HG02884 (cell line): ENCODE measurements around the gene USP2.
A peak's percentile ranks its signal among the peaks of the same experiment; 100 is the strongest.

Experiments used
- ATAC-seq: cut with Tn5 transposase; IDR thresholded peaks from one replicate; pipeline ENCODE4 v1.9.1; 2021; ENCODE audit warnings: mild to moderate bottlenecking, moderate library complexity; ENCODE audit not compliant: unreplicated experiment

The USP2 gene

DNA sequence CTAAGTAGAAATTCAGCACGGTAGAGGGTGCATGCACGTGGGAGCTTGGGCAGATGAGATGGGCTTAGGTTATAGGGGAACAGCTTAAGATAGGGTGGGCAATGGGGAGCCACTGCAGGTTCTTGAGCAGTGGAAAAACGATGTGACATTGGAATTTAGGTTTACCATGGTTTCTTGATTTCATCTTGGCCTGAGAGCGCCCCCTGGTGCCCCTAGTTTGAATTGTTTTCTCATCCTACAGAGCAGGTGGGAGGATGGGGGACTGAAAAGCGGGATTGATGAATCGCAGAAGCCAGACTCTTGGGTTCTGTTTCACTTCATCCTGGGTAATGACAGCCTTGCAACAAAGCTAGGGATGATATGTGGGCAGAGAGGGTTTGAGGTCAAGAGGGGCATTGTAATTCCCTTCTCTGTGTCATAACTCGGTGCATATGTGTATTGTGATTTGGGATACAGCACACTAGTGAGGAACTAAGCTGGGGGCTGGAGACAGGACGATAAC, 57.9 kb downstream of the USP2 start:
- ATAC-seq: no peak

DNA sequence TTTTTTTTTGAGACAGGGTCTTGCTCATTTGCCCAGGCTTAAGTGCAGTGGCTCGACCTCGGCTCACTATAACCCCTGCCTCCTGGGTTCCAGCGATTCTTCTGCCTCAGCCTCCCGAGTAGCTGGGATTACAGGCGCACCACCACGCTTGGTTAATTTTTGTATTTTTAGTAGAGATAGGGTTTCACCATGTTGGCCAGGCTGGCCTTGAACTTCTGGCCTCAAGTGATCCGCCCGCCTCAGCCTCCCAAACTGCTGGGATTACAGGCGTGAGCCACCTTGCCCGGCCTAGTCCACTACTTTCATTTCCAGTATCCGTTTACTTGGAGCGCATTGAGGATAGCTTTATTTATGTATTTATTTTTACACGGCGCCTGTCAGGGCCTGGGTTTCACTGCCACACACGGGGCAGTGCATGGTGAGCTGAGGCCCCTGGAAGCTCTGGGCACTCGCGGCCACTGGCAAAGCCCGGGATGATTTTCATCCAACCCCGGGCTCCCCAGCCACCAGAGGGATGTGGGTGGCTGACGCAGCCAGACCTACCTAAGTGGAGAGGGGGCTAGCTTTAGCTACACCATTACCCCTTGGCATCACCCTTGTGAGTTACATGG, 58.5 kb downstream of the USP2 start:
- ATAC-seq: no peak

- no peak for ATAC-seq
These were observed 59.1 kb downstream of the USP2 start for GRCh38 chr11:119322360-119322739.

- peak; percentile 44 for ATAC-seq
These were observed 60.5 kb downstream of the USP2 start for GRCh38 chr11:119320776-119321524.

DNA sequence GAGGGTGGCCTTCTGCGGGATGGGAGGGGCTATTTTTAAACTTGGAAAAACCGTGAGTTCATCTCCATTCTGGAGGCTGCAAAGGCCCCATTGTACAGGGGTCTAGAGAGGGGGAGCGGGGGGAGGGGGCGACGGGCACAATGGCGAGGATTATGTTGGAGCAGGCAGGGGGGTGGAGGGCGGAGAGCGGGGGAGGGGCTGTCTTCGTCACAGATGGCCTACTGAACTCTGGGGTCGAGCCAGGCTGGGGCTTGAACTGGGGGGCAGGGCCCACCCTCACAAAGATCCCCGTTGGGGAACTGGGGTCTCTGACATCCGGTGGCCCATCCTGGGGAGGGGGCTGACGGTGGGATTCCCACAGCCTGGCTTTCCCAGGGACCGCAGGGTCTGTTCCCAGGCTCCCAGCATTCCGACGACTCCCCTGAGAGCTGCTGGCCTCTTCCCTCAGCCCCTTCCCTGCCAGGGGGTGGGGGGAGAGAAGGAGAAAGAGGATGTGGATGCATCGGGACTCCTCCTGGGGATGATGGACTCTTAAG, 61.2 kb downstream of the USP2 start:
- ATAC-seq: no peak

- no peak for ATAC-seq
These were observed 61.7 kb downstream of the USP2 start for GRCh38 chr11:119319700-119320239.

DNA sequence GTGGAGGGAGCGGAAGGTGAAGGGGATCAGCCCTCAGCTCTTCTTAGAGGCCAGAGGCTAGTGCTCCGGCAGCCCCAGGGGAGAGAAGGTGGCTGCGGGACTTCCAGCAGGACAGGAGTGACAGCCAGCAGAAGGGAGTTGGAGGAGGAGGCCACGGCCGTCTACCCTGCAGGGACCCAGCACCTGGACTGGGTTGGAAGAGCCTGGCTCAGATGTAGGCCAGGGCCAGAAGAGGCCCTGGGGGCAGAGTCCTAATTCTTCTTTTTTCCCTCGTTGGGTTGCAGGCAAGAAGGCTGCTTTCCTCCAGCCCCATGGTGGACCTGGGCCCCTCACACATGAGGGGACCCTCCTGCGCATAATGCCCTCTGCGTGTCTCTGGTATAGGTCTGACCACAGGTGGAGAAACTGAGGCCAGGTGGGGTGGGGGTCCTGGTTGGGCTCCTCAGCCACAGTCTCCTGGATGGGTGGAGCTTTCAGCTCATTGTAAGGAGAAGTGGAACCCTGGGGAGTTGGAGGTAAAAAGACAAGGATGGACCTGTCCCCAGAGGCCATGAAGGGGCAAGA, 62.3 kb downstream of the USP2 start:
- no peak for ATAC-seq

- ATAC-seq: no peak
These were observed 63.0 kb downstream of the USP2 start for GRCh38 chr11:119318240-119319135.

GRCh38 chr11:119317592-119318239, 63.8 kb downstream of the USP2 start:
- no peak for ATAC-seq

GRCh38 chr11:119316729-119317591, 64.5 kb downstream of the USP2 start, which contains the start of gene MCAM:
Gene MCAM (minus strand): TSS chr11:119317130. CDS start chr11:119317101, 29 bp downstream.
- no peak for ATAC-seq

GRCh38 chr11:119316016-119316728, 65.3 kb downstream of the USP2 start:
- ATAC-seq: no peak

DNA sequence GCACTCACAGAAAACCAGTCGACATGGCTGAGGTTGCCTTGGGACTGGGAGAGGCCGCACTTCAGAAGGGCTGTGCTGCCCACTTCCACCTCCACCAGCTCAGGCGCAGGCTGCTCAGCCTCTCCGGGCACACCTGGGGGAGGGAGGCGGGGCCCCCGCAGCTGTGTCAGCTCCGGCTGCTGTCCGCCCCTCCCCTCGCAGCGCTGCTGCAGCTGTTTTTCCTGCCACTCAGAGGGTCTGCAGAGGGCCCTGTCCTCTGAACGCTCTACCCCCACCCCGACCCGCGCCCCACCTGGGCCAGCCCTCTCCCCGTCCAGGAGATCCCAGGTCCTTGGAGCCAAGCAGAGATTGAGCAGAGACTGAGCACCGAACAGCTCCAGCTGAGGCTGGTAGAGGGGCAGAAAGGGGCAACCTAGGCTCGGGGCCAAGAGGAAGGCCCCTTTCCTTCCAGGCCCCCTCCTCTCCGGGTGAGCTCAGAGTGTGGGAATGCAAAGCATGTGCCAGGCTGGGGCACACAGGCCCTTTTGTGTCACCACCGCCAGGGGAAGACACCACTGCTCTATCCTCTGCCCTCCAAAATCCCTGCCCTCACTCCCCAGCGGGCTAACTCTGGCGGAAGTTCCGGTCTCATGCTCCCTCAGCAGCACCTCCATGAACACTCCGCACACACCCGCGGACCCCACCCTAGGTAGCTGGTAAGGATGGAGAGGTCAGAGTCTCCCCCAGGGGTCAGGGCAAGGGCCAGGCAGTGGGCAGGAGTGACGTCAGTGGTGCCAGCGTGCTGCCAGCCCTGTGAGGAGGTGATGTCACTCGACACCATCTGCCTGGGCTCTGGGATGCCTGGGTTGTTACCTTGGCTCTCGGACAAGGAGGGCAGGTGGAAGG, 66.1 kb downstream of the USP2 start:
- no peak for ATAC-seq

DNA sequence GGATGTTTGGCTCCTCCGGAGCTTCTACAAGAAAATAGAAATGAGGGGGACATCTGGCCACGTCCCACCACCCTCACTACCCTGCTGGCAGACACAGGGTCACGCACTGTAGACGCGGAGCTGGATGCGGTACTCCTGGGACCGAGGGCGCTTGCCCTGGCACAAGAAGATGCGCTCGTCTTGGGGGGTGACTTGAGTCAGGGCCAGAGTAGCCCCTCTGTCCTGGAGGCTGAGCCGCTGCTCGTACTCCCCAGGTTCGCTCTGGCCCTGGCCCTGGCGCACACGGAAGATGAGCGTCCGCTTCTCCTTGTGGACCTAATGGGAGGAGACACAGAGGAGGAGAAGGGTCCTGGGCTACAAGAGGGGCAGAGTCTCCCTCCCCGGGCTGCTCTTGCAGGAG, 66.8 kb downstream of the USP2 start:
- ATAC-seq: no peak

DNA sequence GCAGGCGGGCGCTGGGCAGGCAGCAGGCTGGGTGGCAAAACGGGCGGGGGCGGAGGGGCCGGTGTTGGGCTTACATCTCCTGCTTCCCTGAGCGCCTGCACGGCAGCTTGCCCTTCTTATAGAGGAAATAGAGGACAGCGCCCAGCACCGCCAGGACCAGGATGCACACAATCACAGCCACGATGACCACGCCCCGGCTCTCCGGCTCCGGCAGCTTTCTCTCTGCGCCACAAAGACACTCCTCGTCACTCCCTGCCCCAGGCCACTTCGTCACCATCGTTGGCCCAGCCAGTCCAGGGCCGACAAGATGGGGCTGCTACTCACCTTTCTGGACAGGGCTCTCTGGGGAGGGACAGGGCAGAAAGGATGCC, 70.8 kb downstream of the USP2 start:
- no peak for ATAC-seq

GRCh38 chr11:119309953-119310681, 71.4 kb downstream of the USP2 start:
- ATAC-seq: no peak

DNA sequence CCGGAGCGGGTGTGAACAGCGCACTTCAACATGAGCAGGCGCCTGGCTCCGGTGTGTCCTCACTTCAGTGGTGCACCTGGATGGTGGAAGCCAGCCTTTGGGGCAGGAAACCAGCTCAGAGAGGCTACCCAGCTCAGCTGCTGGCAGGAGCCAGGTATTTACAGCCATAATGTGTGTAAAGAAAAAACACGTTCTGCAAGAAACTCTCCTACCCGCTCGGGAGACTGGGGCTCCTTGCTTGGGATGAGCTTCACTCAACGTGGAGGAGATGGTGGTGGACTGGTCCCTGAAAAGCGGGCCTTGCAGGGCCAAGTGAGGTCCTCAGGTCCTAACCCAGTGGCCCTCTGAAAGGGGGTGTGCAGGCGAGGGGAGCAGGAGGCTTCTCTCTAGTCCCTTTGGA, 72.1 kb downstream of the USP2 start:
- ATAC-seq: no peak

- no peak for ATAC-seq
These were observed 73.5 kb downstream of the USP2 start for GRCh38 chr11:119307974-119308373.
